C4-2B (cell line): ENCODE data around the gene AGPS.

Experiments used
- CTCF ChIP-seq: fragments of 450-650 bp; conservative IDR thresholded peaks from 2 replicates; pipeline ENCODE4 v1.5.1; 2017; ENCODE audit warnings: mild to moderate bottlenecking
- ZFX ChIP-seq: fragments of 450-650 bp; IDR thresholded peaks from 2 replicates; pipeline ENCODE4 v1.6.1; 2017

- TF ChIP-seq CTCF (no peak), ZFX (no peak)
These were observed 86.3 kb downstream of the AGPS start for GRCh38 chr2:177478907-177479306.
